Vagina (tissue), 2 donors: Measurements from ENCODE around the gene PARVA.

Experiments
- POLR2A ChIP-seq, 2 donors: fragments of 450-650 bp; IDR thresholded peaks; one replicate each; pipeline ENCODE4 v1.6.1; 2017; ENCODE audit warnings: antibody characterized with exemption in 2 of 2, mild to moderate bottlenecking in 2 of 2, moderate library complexity in 2 of 2
- POLR2AphosphoS5 ChIP-seq, 2 donors: sonication (generic); formaldehyde crosslinking; IDR thresholded peaks; one replicate each; pipeline ENCODE4 v1.9.0; 2017; ENCODE audit warnings: antibody characterized with exemption in 2 of 2, mild to moderate bottlenecking in 2 of 2, low read depth in 1 of 2; ENCODE audit not compliant: insufficient read depth in 1 of 2
- TF ChIP-seq, protein P1 (sequence below), 3 experiments: fragments of 450-650 bp in 2 of 3; fragments of 200-600 bp in 1 of 3; sonication (generic) in 1 of 3; IDR thresholded peaks; one replicate each; pipeline ENCODE4 v1.5.1; 2017 to 2019; ENCODE audit warnings: antibody characterized with exemption in 3 of 3, mild to moderate bottlenecking in 2 of 3, moderate library complexity in 2 of 3

- TF ChIP-seq, protein P1, sequence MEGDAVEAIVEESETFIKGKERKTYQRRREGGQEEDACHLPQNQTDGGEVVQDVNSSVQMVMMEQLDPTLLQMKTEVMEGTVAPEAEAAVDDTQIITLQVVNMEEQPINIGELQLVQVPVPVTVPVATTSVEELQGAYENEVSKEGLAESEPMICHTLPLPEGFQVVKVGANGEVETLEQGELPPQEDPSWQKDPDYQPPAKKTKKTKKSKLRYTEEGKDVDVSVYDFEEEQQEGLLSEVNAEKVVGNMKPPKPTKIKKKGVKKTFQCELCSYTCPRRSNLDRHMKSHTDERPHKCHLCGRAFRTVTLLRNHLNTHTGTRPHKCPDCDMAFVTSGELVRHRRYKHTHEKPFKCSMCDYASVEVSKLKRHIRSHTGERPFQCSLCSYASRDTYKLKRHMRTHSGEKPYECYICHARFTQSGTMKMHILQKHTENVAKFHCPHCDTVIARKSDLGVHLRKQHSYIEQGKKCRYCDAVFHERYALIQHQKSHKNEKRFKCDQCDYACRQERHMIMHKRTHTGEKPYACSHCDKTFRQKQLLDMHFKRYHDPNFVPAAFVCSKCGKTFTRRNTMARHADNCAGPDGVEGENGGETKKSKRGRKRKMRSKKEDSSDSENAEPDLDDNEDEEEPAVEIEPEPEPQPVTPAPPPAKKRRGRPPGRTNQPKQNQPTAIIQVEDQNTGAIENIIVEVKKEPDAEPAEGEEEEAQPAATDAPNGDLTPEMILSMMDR (IDR thresholded peaks at IDR 0.05), result no peak
- no peak for TF ChIP-seq POLR2AphosphoS5 (IDR thresholded peaks at IDR 0.05; ENCODE audit: insufficient read depth in 1 of 2, low read depth in 1 of 2)
- TF ChIP-seq POLR2A (IDR thresholded peaks at IDR 0.05), result no peak
Measured at GRCh38 chr11:12516387-12517105, 139.2 kb downstream of the PARVA start.
